Kidney capillary endothelial cell (primary cell): ENCODE results near the gene SEPTIN5.

Experiments used
- DNase-seq: peaks from one replicate; pipeline ENCODE4 v3.0.0-alpha.2; 2018; ENCODE audit warnings: low spot score

SEPTIN5 gene

GRCh38 chr22:19733755-19734154 lies 19.5 kb downstream of the SEPTIN5 start:
- no peak for DNase-seq

- no peak for DNase-seq
These were observed 19.9 kb downstream of the SEPTIN5 start for GRCh38 chr22:19734163-19734562.

GRCh38 chr22:19734837-19735382 lies 20.6 kb downstream of the SEPTIN5 start:
- no peak for DNase-seq

GRCh38 chr22:19735665-19736510 lies 21.6 kb downstream of the SEPTIN5 start:
- DNase-seq, result no peak

- DNase-seq, result no peak
These were observed 23.8 kb downstream of the SEPTIN5 start for GRCh38 chr22:19737846-19738663.

- DNase-seq, result no peak
These were observed 24.6 kb downstream of the SEPTIN5 start for GRCh38 chr22:19738664-19739447.

GRCh38 chr22:19739448-19739895 lies 25.2 kb downstream of the SEPTIN5 start:
- DNase-seq, result no peak

- DNase-seq, result no peak
These were observed 25.7 kb downstream of the SEPTIN5 start for GRCh38 chr22:19739911-19740449.

- no peak for DNase-seq
These were observed 26.3 kb downstream of the SEPTIN5 start for GRCh38 chr22:19740586-19740985.

- no peak for DNase-seq
These were observed 26.8 kb downstream of the SEPTIN5 start for GRCh38 chr22:19741053-19741452.

- DNase-seq, result no peak
These were observed 28.1 kb downstream of the SEPTIN5 start for GRCh38 chr22:19742160-19743066.

GRCh38 chr22:19743081-19743480 lies 28.8 kb downstream of the SEPTIN5 start:
- no peak for DNase-seq

GRCh38 chr22:19743651-19744050 lies 29.3 kb downstream of the SEPTIN5 start:
- DNase-seq, result no peak

- no peak for DNase-seq
These were observed 30.2 kb downstream of the SEPTIN5 start for GRCh38 chr22:19744350-19745006.

- peak; percentile 73 for DNase-seq
These were observed 31.1 kb downstream of the SEPTIN5 start for GRCh38 chr22:19745155-19746101.

GRCh38 chr22:19746726-19747125 lies 32.4 kb downstream of the SEPTIN5 start:
- no peak for DNase-seq

GRCh38 chr22:19747551-19747950 lies 33.2 kb downstream of the SEPTIN5 start:
- DNase-seq, result no peak

GRCh38 chr22:19748139-19748538 lies 33.8 kb downstream of the SEPTIN5 start:
- no peak for DNase-seq
